NOMO-1 treated with dmso at 0.1 percent for 144 hours (cell line): ENCODE measurements around the gene MAST4.

Experiments used
- DNase-seq: peaks from one replicate; lab custom pipeline; 2025; ENCODE audit not compliant: unreplicated experiment; lab: John Stamatoyannopoulos, UW

MAST4 gene

DNA sequence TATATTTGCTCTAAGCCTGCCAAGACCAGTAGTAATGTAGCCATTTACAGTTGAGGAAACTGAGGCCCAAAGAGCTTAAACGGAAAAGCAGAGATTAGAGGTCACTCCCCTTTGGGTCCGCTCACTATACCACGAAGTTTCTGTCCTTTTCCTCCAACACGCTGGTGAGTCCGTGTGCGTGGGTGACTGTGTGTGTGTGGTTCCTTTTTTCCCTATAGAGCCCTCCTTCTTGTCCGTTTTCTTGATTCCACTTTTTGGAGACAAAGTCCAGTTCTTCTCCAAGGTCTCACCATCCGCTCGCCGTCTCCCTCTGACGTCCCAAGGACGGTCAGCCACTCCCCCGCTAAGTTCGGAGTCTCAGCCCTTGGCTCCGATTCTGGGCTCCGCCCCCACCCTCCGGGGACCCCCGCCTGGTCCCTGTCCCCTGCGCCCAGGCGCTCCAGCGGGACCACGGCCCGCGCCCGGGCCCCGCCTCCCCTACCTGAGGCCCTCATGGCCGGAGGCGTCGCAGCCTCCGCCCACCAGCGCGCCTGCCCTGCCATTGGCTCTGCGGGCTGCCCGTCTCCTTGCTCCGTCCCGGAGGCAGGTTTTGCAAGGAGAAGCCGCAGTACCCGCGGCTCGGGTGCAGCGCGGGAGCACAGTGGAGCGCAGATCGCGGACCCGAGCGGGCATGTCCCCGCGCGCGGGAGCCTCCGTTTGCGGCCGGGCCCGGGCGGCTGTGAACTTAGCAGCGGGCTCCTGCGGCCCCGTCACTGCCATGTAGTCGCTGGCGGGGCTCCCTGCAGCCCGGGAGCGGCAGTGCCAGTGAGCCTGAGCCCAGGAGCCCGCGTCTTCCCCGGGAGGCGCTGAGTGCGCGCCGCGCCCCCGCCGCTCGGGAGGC is at the start of gene MAST4:
MAST4 (plus strand) TSS at position 638 of the 880 bp plus-strand sequence. CDS start 263 bp downstream, outside the sequence.
- peak; percentile 68 for DNase-seq

DNA sequence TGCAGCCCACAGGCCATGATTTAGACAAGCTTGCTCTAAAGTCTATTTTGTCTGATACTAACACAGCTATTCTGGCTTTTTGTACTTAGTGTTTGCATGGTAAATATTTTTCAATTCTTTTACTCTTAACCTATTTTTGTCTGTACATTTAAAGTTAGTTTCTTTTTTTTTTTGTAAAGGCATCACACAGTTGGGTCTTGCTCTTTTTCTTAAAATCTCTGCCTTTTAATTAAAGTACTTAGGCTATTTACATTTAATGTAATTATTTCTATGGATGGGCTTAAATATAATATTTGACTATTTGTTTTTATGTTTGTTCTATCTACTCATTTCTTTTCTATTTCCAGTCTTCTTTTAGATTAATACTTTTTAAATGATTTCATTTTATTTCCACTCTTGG is 49.7 kb upstream of the MAST4 start:
- DNase-seq = no peak

DNA sequence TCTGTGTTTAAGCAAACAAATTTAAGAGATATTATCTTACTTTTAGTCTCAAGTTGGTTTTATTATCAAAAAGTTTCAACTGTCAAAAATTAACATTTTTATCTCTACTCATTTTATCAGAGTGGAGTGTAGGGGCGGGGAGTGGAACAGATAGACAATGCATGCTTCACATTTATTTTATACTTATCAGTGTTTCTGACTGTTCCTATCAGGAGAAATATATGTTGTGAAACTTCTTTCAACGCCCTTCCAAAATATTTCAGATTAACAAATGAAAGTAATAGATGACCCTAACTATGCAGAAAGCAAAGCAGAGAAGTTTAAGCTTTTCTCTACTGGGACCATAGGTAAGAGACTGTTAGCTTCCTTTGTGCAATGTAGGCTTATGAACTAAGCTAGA is 44.9 kb upstream of the MAST4 start:
- no peak for DNase-seq

DNA sequence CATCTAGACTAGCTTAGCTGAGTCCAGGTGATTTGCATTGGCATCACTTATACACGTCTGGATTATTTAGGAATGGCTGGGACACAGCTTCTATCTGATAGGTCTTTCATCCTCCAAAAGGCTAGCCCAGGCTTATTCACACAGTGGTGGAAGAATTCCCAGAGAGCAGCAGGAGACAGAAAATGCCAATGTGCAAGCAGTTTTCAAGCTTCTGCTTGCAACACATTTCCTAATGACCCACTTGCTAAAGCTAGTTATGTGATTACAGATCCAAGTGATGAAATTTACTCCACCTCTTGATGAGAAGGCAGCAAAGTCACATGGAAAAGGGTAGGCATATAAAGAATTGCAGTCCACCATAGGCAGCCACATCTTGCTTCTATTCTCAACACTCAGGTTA is 44.2 kb upstream of the MAST4 start:
- no peak for DNase-seq

DNA sequence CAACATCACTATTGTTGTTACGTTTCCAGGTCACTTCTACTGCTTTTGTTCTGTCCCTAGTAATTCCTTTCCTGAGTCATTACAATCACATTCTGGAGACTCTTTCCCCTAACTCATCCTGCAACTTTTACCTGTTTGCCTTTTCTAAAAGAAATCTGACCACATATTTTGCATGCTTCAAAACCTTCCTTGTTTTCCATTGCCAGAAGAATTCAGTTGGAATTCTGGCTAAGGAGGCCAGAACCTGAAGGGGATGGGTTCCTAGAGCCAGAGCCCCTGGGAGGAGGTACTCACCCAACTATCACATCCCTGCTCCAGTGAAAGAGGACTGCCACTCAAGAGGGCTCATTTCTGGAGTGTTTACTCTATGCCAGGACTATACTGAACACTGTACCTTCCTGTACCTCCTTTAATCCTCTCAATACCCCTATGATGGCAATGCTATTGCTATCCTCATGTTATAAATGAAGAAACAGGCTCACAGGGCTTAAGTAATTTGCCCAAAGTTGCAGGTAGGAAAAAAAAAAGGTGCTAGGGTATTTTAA is 42.8 kb upstream of the MAST4 start:
- no peak for DNase-seq

DNA sequence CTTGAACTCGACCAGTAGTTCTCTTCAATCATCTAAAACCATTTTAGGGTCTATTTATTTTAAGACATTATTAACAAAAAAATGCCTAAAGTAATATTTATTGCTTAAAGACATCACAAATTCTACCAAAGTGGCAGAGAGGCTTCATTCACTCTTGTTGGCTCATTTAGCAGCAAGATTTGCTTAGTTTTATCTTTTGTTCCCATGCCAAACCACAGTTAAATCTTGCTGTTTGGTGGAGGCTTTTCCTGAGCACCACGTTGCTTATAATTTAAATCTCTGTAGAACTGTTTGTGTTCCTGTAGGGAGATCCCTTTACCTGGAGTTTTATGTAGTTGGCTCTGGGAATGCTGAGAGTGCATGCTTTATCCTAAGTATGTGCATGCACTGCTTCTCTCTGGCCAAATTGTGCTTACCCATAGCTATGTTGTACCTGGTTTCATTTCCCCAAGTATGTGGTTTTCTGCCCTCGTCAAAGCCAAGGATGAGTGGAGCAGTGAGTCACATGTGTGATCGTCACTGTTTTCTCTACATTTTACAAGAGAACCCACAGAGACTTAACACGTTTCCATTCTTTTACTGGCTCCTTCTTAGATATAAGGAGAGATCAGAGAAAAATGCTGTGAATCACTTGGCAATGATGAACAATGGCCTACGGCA is 42.1 kb upstream of the MAST4 start:
- DNase-seq = peak; percentile 24

DNA sequence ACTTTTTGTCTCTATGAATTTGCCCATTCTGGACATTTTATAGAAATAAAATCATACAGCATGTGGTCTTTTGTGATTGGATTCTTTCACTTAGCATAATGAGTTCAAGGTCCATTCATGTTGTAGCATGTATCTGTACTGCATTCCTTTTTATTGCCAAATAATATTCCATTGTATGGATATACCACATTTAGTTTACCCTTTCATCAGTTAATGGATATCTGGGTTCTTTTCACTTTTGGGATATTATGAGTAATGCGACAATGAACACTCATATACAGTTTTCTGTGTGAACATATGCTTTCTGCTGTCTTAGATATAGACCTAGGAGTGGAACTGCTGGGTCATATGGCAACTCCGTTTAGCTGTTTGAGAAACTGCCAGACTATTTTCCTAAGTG is 41.3 kb upstream of the MAST4 start:
- no peak for DNase-seq

DNA sequence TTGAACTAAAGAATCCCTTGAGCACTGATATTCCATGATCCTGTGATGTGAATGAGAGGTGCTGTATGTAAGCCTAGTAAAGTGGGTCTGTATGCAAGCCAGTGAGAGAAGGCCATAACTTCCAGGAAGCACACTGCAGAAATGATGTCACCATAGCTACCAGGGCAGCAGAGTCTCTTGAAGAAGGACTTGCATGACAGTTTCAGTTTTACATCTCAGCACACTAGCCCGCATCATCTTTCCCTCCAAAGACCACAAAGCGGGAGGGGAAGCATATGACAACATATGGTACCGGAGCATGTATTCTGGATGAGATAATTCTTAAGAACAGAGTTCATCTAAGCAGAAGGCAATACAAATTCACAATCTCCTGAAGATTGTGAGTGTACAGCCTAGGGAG is 37.6 kb upstream of the MAST4 start:
- no peak for DNase-seq

DNA sequence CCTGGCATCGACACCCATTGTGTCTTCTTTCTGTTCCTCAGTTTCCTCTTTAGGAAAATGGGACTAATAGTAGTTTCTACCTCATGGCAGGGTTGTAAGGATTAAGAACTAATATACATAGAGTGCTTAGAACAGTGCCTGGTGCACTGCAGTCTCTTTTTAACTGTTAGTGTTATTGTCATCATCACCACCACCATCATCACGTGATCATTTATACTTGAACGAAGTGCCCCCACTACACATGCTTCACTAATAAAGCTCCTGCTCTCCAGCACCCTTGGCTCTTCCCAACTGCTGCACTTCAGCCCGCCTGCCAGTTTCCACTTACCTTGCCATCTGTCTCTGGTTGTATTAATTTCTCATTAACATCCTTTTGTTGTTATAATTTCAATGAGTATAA is 35.8 kb upstream of the MAST4 start:
- DNase-seq = no peak

DNA sequence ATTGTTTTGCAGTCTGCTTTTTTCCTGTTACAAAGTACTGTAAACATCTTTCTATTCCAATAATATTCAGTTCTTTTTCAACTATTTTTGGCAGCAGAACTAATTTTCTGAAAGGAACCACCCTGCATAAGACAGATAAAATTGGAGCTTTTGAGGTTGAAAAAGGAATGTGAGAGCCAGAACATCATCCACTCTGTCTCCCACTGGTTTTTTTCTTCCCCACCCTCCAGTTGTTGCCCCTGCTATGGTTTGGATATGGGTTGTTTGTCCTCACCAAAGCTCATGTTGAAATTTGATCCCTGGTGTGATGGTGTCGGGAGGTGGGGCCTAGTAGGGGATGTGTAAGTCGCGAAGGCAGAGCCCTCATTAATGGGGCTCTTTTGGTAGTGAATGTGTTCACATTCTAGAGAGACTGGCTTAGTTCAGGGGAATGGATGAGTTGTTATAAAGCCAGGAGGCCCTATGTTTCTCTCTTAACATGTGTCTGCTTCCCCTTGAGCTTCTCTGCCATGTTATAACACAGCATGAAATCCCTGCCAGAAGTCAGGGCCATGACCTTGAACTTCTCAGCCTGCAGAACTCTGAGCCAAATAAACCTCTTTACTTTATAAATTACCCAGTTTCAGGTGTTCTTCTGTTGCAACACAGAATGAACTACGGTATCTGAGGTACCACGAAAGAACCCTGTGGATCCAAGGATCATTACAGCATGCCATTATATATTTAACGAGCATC is 34.8 kb upstream of the MAST4 start:
- no peak for DNase-seq

DNA sequence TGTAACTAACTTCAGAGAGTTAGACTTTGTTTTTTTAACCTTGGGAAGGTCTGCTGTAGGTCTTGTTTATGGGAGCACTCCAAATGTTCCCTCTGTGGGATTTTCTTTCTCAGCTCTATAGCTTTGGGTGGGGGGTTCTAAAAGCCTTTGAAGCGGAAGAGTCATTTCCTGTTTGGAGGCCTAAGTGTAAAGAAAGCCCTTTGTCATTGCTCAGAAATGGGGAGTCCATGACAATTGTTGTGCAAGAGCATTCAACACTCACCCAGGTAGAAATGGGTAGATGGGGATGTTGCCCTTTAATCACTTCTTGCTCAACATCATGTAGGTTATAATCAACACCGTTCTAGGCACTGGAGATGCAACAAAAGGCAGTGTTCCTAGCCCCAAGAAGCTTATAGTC is 30.3 kb upstream of the MAST4 start:
- DNase-seq = no peak

DNA sequence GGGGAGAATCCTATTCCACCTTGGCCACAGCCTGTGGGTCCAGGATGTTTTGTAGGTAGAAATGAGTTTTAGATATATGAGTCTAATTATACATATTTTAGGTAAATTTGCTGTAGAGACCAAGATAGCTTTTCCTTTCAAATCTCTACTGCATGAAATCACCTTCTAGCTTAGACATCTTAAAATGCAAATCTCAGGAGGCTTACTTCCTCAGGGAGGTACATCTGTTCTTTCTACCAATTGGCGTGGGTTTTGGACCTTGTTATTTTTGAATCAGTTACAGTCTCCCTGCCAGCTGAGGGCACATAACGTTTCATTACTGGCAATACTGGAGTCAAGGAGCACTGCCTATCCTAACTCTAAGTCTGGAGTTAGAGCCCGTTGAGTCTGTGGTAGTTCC is 28.7 kb upstream of the MAST4 start:
- no peak for DNase-seq

DNA sequence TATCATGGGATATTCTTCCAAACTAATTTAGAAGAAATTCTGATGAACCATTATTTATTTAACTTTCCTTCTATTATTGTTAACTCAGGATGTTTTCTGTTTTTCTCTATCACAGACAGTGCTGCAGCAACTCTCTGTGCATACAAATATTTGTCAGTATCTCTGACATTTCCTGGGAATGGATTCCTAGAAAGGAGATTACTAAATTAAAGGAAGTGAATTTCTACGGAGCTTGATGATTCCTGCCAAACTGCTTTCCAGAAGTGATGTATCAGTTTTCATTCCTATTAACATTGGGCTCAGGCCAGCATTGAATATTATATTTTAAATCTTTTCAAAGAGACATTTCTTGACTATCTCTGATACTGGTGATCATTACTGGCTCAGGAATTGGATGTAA is 26.0 kb upstream of the MAST4 start:
- no peak for DNase-seq

DNA sequence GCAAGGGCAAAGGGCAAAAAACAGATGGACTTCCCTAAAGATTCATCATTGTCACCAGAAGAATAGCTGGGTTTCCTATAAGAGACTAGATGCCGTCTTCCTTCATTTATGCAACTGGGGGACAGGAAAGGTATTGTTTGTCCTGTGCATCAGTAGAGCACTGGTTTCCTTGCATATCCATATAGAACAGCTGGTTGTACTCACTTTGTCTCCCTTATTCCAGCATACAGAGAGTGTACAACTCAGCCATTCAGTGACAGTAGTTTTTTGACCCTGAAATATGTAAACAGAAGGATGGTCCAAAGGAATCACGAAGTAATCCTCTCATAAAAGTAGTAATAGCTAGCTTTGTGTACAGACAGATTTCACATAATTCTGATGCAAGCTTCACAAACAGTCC is 22.5 kb upstream of the MAST4 start:
- no peak for DNase-seq

DNA sequence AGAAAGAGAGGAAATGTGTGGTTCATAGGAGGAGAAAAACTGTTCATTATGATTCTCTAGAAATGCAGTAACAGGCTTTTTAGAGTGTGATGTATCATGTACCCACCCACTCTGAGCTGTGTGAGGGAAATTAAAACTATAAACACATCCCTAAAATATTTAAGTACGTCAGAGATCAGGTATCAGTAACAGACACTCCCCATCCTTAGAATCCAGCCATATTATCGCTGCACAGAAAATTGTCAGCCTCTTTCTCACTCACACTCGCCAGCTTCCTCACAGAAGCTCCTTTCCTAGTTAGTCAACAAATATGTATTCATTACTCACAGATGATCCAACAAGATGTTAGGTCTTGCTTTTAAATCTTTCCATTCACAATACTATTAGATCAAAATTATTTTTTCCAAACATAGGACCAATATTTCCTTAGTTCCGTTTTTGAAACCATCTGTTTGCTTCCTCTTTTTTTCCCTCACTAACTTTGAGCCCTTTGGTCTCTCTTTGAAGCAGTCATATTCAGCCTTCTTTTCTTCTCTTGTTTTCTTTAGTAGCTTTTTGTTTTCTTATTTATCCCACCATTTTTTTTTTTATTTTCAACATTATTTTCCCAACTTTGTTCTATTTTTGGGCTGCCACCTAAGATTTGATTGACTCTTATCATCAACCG is 13.6 kb upstream of the MAST4 start:
- no peak for DNase-seq

DNA sequence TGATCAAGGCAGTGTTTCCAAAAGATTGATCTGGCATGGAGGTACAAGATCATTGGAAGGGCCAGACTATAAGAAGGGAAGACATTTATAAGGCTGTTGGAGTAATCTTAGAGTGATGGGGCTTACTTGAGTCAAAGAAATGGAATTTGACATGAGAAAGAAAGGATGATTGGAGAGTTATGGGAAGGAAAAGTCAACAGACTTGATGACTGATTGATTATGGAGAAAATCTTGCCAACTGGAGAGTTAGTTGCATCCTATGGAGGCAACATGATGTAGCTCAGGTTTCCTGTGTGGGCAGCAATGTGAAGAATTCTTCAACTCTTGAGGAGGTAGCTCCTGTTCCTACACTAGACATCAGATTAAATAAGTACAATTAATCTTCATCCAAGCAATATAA is 10.9 kb upstream of the MAST4 start:
- no peak for DNase-seq

DNA sequence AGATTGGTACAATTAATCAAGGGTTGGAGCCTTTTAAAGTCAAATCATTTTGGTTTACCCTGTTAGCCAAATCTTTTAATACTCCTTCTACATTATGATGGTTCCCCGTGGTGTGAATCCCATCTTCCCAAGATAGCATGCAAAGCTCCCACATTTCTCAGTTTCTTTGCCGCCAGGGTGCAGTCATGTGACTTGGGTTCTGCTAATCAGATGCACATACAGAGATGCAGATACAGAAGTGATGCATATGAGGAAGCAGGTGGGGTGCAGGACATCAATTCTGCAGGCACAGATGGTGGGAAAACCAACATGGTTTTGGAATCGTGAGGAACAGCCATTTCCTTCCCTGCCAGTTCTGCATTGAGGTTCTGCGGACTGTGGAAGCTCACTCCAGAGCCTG is 8.4 kb upstream of the MAST4 start:
- no peak for DNase-seq

DNA sequence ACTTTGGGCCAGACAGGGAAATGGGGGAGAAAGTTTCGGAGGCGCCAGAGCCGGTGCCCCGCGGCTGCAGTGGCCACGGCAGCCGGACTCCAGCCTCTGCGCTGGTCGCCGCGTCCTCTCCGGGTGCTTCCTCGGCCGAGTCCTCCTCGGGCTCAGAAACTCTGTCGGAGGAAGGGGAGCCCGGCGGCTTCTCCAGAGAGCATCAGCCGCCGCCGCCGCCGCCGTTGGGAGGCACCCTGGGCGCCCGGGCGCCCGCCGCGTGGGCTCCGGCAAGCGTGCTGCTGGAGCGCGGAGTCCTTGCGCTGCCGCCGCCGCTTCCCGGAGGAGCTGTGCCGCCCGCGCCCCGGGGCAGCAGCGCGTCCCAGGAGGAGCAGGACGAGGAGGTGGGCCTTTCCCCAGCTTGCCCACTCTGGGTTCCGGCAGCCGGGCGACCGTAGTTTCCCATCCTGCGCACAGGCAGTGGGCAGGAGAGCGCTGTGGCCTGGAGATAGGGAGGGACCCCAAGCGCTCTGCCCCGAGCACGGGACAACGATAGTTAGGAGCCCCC is 516 bp downstream of the MAST4 start:
- DNase-seq = no peak

DNA sequence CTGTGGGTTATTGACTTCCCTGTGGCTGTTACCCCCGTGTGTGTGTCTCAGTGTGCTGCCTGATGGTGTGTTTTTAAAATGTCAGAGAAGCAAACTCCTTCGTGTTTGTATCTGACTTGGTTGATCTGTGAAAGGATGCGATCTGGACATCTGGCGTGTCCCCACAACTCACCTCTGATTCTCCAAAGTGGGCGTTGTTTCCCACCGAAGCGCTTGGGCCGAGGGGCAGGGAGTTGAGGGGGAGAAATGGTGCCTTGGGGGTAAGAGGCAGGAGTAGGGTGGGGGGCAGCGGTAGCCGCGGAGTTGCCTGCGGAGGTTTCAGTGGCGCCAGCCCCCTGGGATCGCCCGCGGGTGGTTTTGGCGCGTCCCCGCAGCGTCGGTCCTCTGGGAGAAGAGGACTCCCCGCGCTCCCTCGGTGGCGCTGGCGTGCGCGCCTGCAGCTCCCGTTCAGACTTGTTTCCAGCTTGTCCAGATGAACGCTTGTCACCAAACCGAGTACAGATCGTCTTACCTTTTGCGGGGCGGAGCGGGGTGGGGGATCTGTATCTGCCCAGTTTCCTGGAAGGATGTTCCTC is 1.1 kb downstream of the MAST4 start:
- no peak for DNase-seq

DNA sequence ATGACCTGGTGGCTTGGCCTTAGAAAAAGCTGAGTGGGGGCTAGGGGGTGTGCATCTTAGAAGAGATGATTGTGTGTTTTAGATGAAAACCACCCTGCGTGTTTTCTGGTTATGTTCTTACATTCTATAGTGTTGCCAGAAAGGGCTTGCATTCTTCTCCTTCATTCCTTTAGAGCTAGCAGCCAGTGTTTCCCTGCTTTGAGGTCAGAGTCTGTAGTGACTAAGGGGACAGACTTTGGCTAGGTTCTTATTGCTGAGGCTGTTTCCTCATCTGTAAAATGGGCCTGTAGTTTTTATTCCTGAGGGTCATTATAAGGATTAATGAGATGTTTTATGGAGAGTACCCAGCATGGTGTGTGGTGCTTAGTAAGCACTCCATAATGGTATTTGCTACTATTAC is 6.4 kb downstream of the MAST4 start:
- DNase-seq = no peak
